AG10803 (cell line): Measurements from ENCODE around the gene NAALADL2.

Experiments
- DNase-seq: peaks from one replicate; pipeline ENCODE4 v3.0.0; 2010; ENCODE audit warnings: low read depth
- H3K4me3 ChIP-seq: 2 replicates; pipeline ENCODE4 v1.5.1; 2011; ENCODE audit warnings: mild to moderate bottlenecking, low read length, control low read depth
- CTCF ChIP-seq: conservative IDR thresholded peaks from 2 replicates; pipeline ENCODE4 v1.5.1; 2011; ENCODE audit warnings: mild to moderate bottlenecking, low read length, control low read depth, inconsistent platforms

Gene NAALADL2

GRCh38 chr3:175295248-175296130 lies 436.4 kb downstream of the NAALADL2 start:
- no peak overlapping the region for H3K4me3 ChIP-seq
- no peak for TF ChIP-seq CTCF
- no peak for DNase-seq

- TF ChIP-seq CTCF = no peak
- no peak for DNase-seq
- H3K4me3 ChIP-seq = no peak overlapping the region
Observed at GRCh38 chr3:175297216-175297615, 438.1 kb downstream of the NAALADL2 start.

- DNase-seq = no peak
- H3K4me3 ChIP-seq = no peak overlapping the region
- no peak for TF ChIP-seq CTCF
Observed at GRCh38 chr3:175301741-175302140, 442.6 kb downstream of the NAALADL2 start.

- no peak for DNase-seq
- no peak overlapping the region for H3K4me3 ChIP-seq
- no peak for TF ChIP-seq CTCF
Observed at GRCh38 chr3:175304404-175304803, 445.3 kb downstream of the NAALADL2 start.

GRCh38 chr3:175307642-175308041 lies 448.5 kb downstream of the NAALADL2 start:
- no peak for DNase-seq
- TF ChIP-seq CTCF = no peak
- no peak overlapping the region; the same call in 1 of the 2 replicates for H3K4me3 ChIP-seq

- H3K4me3 ChIP-seq = no peak overlapping the region
- DNase-seq = no peak
- TF ChIP-seq CTCF = no peak
Observed at GRCh38 chr3:175308097-175308496, 449.0 kb downstream of the NAALADL2 start.

GRCh38 chr3:175310046-175310445 lies 450.9 kb downstream of the NAALADL2 start:
- no peak overlapping the region for H3K4me3 ChIP-seq
- DNase-seq = no peak
- no peak for TF ChIP-seq CTCF
